GM12874 (cell line): ENCODE measurements around the gene CYGB.
A peak's percentile ranks its signal among the peaks of the same experiment; 100 is the strongest.

Source experiments
- TF ChIP-seq, protein P1 (sequence below): IDR thresholded peaks from 2 replicates; pipeline ENCODE4 v1.5.1; 2011; ENCODE audit warnings: low read depth, mild to moderate bottlenecking, control low read depth, low read length, moderate library complexity; ENCODE audit not compliant: insufficient read depth

Gene CYGB

DNA sequence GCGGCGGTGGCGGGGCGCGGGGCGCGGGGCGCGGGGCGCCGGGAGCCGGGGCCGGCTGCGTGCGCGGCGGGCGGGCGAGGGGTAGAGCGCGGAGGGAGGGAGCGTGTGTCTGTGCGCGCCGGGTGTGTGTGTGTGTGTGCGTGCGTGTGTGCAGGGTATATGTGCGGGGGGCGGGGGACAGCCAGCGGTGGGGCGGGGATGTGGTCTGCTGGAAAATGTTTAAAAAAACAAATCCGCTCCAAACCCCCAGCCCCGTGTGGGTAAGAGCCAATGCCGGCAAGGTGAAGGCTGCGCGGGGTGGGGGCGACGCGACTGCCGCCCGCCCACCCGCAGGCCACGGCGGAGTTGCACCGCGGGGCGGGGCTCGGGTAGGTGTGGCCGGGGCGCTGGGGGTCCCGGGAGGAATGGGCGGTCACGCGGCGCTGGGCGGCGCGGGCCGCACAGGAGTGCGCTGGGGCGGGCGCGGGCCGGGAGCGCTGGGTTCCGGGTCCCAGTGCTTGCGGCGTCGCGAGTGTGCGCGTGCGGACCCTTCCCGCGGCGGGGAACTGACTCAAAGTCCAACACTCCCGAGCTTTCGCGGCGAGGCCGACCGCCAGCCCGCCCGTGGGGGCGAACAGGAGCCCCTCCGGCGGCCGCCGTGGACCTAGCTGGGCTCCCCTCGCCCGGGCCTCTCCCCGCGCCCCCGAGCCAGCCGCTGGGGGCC, at the start of gene CYGB:
CYGB (minus strand) TSS at position 132 of the 703 bp plus-strand sequence. CDS start 167 bp downstream, outside the sequence.
- TF ChIP-seq, protein P1, sequence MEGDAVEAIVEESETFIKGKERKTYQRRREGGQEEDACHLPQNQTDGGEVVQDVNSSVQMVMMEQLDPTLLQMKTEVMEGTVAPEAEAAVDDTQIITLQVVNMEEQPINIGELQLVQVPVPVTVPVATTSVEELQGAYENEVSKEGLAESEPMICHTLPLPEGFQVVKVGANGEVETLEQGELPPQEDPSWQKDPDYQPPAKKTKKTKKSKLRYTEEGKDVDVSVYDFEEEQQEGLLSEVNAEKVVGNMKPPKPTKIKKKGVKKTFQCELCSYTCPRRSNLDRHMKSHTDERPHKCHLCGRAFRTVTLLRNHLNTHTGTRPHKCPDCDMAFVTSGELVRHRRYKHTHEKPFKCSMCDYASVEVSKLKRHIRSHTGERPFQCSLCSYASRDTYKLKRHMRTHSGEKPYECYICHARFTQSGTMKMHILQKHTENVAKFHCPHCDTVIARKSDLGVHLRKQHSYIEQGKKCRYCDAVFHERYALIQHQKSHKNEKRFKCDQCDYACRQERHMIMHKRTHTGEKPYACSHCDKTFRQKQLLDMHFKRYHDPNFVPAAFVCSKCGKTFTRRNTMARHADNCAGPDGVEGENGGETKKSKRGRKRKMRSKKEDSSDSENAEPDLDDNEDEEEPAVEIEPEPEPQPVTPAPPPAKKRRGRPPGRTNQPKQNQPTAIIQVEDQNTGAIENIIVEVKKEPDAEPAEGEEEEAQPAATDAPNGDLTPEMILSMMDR: no peak

DNA sequence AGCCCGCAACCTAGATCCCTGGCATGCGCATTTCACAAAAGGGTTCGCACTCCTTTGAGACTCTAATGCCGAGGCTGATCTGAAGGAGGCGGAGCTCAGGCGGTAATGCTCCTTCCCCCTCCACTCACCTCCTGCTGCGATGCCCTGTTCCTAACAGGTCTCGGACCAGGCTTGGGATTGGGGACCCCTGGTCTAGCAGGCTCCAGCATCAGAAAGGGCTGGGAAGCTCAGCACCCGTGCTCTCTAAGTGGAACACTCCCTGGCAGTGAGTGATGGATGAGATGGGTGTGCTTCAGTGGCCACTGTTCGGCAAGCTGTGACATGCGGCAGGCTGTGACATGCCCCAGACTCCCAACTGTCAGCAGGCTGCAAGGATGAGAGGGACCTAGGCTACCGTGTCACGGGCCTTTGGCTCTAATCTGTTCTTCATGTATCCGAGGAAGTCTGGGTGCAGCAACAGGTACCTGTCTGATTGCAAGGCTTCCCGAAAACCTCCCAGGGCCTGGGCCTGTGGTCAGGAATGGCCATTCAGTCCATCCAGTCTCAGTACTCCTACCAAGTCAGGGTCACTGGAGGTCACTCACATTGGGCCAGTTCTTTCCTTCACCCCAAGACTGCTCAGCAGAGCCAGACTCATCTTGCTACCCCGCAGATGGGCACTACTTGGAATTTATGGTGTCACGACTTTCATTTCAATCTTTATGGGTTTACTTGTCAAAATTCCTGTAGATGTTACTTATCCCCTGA, 49.4 kb upstream of the CYGB start:
- TF ChIP-seq, protein P1: no peak

DNA sequence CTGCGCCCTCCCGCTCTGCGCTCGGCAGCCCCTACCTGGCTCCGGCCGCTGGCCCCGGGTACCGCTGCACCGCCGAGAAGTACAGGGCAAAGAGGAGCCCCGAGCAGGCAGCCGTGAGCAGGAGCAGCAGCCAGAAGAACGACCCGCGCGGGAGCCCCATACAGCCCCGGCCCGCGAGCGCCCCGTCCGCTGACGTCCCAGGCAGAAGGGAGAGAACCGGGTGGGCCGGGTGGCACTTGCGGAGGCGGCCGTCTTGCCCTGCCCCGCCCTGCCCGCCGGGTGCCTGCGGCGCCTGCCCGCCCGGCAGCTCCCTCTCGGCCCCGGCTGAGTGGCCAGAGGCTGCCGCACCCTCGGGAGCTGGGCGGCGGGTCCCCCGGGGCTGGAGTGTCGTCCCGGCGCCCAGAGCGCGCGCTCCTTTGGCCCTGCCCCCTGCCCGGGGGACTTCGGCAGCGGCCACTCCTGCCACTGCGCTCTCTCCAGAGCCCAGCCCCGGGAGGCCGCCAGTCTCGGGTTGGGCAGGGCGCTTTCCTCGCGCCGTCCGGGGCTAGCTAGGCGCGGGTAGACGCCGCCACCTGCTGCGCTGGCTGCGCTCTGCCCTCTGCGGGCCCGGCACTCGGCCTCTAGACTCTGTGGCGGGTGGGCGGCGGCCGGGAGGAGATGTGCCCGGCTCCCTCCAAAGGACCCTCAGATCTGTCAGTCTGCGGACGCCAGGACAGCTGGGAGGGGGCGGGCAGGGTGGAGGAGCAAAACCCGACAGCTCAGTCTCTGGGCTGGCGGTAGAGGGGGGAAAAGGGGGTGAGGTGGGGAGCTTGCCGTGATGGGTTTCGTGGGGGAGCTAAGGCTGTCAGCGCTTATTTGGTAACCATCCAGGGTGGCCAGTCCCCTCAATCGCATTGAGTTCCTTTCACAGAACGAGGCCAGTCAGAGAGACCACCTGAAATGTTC, 48.4 kb upstream of the CYGB start, which contains the start of gene ST6GALNAC2:
ST6GALNAC2 (minus strand) TSS at position 212 of the 945 bp plus-strand sequence; CDS start at position 160, 52 bp downstream.
- TF ChIP-seq, protein P1: peak; percentile 31; the same call in 1 of the 2 replicates

DNA sequence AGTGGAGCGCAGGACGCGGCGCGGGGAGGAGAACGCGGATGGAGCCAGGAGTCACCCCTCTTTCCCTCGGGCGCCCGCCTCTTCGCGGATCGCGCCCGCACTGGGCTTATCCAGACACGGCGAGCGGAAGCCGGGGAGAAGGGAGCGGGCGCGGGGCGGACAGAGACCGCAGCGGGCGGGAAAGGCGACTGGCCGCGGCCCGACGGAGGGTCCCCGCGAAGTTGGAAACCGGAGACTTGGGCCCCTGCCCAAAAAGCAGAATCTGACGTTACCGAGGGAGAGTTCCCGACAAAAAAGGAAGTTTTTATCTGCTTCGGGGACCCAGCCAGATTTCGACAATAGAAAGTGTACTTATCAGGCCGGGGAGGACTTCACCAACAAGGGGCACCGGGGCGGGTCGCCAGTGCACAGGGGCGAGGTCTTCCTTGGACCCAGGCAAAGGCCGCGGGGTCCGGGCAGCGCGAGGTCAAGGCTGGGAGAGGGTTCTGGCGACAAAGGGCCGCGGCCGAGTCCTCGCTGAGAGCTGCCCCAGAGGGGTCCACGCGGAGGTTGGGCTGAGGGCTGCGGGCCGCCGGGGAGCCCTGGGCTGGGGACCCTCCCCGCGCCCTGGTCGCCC, 47.6 kb upstream of the CYGB start:
- TF ChIP-seq, protein P1: no peak

DNA sequence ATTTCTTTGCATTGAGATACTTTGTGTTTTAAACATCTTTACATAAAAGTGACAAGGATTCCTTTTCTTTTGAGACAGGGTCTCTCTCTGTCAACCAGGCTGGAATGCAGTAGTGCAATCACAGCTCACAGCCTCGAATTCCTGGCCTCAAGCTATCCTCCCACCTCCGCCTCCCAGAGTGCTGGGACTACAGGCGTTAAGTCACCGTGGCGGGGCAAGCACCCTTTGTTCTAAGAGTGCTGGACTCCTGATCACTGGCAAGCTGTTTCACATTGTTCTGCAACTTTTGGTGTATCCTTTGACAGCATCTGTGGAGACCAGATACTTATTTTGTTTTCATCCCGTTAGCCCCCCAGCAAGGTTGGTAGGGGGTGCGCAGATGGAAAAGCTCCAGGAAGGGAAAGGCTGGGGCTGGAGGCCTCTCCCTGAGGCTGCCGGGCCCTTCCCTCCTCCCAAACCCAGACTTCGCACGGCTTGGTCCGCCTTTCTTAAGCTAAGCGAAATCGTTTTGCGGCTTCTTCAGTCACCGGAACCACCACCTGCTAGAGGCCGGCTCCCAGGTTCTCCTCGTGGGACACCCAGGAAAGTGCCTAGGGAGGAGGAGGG, 47.0 kb upstream of the CYGB start:
- TF ChIP-seq, protein P1: no peak

DNA sequence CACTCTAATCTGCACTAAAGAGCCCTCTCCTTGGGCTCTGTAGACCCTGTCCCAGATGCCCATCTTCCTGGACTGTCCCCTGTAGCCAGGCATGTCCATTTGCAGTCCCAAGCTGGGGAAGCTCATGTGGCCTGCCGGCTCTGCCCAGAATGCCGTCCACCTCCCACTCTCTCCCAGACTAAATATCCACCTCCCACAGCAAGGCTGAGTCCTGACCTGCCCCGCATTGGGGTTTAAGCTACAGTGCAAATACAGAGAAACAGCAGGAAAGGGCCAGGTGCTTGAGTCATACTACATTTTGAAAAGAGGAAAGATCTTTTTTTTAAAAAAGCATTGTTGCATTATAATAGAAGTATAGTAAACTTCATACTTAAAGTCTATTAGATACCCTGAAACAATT, 45.2 kb upstream of the CYGB start:
- TF ChIP-seq, protein P1: no peak
